HUES48 (cell line): Measurements from ENCODE around the gene NEIL3.

ENCODE experiments used
- H3K27ac ChIP-seq: one replicate; pipeline ENCODE4 v1.7.0; 2013; ENCODE audit warnings: low read depth, low read length, inconsistent platforms
- H3K27me3 ChIP-seq: 2 replicates; pipeline ENCODE4 v1.6.1; 2013; ENCODE audit warnings: mild to moderate bottlenecking, low read length; ENCODE audit not compliant: control insufficient read depth, insufficient read depth
- H3K36me3 ChIP-seq: 2 replicates; pipeline ENCODE4 v1.6.1; 2013; ENCODE audit warnings: low read length; ENCODE audit not compliant: control insufficient read depth, insufficient read depth
- H3K4me1 ChIP-seq: 2 replicates; pipeline ENCODE4 v1.6.1; 2013; ENCODE audit warnings: mild to moderate bottlenecking, low read length; ENCODE audit not compliant: control insufficient read depth, insufficient read depth
- H3K4me3 ChIP-seq: 2 replicates; pipeline ENCODE4 v1.5.1; 2013; ENCODE audit warnings: mild to moderate bottlenecking, low read depth, low read length
- H3K9ac ChIP-seq: 2 replicates; pipeline ENCODE4 v1.6.1; 2013; ENCODE audit warnings: mild to moderate bottlenecking, low read depth, low read length, moderate library complexity
- H3K9me3 ChIP-seq: 2 replicates; pipeline ENCODE4 v1.6.1; 2013; ENCODE audit warnings: low read length; ENCODE audit not compliant: control insufficient read depth, insufficient read depth

NEIL3 gene, protein sequence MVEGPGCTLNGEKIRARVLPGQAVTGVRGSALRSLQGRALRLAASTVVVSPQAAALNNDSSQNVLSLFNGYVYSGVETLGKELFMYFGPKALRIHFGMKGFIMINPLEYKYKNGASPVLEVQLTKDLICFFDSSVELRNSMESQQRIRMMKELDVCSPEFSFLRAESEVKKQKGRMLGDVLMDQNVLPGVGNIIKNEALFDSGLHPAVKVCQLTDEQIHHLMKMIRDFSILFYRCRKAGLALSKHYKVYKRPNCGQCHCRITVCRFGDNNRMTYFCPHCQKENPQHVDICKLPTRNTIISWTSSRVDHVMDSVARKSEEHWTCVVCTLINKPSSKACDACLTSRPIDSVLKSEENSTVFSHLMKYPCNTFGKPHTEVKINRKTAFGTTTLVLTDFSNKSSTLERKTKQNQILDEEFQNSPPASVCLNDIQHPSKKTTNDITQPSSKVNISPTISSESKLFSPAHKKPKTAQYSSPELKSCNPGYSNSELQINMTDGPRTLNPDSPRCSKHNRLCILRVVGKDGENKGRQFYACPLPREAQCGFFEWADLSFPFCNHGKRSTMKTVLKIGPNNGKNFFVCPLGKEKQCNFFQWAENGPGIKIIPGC

GRCh38 chr4:177309522-177310371 is at the start of gene NEIL3:
Gene NEIL3 (plus strand): TSS chr4:177309874. CDS start chr4:177309954, 80 bp downstream.
- peaks cover 6% of the 10 kb centered on the region; the same call in 1 of the 2 replicates for H3K4me1 ChIP-seq
- peak within 1 kb of the TSS; percentile 79 for H3K9ac ChIP-seq
- no peaks in the 10 kb centered on the region for H3K27me3 ChIP-seq
- H3K9me3 ChIP-seq, result no peaks in the 10 kb centered on the region
- H3K27ac ChIP-seq, result peak within 1 kb of the TSS; percentile 88
- H3K4me3 ChIP-seq, result peak within 1 kb of the TSS; percentile 94
- H3K36me3 ChIP-seq, result no peaks in the 10 kb centered on the region

GRCh38 chr4:177263818-177264217 is 45.9 kb upstream of the NEIL3 start:
- no peaks in the 10 kb centered on the region for H3K9me3 ChIP-seq
- H3K4me3 ChIP-seq, result no peak overlapping the region
- H3K27me3 ChIP-seq, result no peaks in the 10 kb centered on the region
- H3K36me3 ChIP-seq, result no peaks in the 10 kb centered on the region
- no peak overlapping the region for H3K27ac ChIP-seq
- no peaks in the 10 kb centered on the region for H3K4me1 ChIP-seq
- H3K9ac ChIP-seq, result no peak overlapping the region

DNA sequence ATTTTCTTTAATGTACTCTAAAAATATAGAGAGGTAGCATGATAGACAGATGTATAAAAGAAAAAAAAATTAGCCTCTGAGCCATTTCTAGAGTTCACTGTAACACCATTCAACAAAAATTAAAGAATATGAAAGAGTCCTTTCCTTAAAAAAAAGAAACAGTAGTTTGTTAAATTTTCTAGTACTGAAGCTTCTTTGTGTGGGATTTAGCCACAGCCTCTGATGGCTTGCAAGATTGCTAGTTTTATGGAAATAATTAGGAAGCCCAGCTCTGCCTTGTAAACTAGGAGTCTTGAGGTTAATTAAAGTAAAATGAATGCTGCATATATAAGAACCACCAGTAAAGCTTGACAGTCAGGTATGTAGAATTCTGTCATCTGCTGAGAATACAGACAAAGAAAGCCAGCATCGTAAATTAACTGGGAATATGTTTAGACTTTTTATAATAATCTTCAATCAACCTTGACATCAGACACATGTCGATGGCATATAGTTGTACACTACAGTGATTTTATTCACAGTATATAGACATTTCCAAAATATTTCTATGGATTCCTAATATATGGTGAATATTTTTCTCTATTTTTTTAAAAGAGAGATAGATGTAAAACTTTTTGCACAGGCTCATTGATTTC is 44.8 kb upstream of the NEIL3 start:
- Histone ChIP-seq H3K4me3 (no peak overlapping the region), H3K27ac (no peak overlapping the region), H3K9me3 (no peaks in the 10 kb centered on the region), H3K27me3 (no peaks in the 10 kb centered on the region), H3K4me1 (no peaks in the 10 kb centered on the region), H3K36me3 (no peaks in the 10 kb centered on the region), H3K9ac (no peak overlapping the region)

DNA sequence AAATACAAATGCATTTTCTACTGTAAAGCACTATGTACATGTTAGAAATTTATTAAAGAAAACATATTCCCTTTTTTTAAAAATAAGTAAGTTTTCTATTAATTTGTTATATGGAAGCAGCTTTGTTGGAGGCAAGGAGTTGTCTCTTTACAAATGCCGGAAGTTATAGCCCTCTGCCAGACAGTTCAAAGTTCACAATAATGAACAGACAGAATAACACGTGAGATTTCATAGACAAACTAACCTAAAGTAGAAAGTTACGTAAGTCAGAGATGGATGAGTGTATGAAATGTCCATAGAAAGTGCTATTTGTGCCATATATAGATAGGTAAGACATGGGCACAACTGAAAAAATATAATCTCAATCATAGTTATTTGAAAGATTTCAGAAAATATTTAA is 43.9 kb upstream of the NEIL3 start:
- H3K4me1 ChIP-seq, result peaks cover under 1% of the 10 kb centered on the region; the same call in 1 of the 2 replicates
- no peak overlapping the region for H3K4me3 ChIP-seq
- H3K9me3 ChIP-seq, result no peaks in the 10 kb centered on the region
- H3K27ac ChIP-seq, result no peak overlapping the region
- no peaks in the 10 kb centered on the region for H3K36me3 ChIP-seq
- no peaks in the 10 kb centered on the region for H3K27me3 ChIP-seq
- H3K9ac ChIP-seq, result no peak overlapping the region

DNA sequence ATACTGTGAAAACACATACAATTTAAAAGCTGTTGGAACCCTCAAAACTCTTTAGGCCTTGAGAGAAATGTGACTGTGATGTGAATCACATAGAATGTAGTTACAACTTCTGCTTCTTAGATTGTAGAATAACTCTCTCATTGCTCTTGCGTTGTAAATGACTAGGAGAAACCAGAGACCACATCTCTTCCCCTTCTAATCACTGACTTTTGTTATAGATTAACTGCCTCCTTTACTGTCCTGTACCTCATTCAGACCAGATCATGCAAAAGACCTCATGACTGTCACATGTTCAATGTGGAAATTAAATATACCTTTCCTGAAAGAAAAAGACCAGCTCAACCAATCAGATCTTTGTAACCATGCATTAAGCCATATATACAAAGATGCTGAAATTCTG is 43.2 kb upstream of the NEIL3 start:
- Histone ChIP-seq H3K9me3 (no peaks in the 10 kb centered on the region), H3K27ac (no peak overlapping the region), H3K9ac (no peak overlapping the region), H3K4me1 (peaks cover 3% of the 10 kb centered on the region; the same call in 1 of the 2 replicates), H3K36me3 (no peaks in the 10 kb centered on the region), H3K27me3 (no peaks in the 10 kb centered on the region), H3K4me3 (no peak overlapping the region)

- Histone ChIP-seq H3K9ac (no peak overlapping the region), H3K9me3 (no peaks in the 10 kb centered on the region), H3K27me3 (no peaks in the 10 kb centered on the region), H3K36me3 (no peaks in the 10 kb centered on the region), H3K4me3 (no peak overlapping the region), H3K4me1 (peaks cover 3% of the 10 kb centered on the region; the same call in 1 of the 2 replicates), H3K27ac (no peak overlapping the region)
Measured at GRCh38 chr4:177267911-177268310, 41.8 kb upstream of the NEIL3 start.

DNA sequence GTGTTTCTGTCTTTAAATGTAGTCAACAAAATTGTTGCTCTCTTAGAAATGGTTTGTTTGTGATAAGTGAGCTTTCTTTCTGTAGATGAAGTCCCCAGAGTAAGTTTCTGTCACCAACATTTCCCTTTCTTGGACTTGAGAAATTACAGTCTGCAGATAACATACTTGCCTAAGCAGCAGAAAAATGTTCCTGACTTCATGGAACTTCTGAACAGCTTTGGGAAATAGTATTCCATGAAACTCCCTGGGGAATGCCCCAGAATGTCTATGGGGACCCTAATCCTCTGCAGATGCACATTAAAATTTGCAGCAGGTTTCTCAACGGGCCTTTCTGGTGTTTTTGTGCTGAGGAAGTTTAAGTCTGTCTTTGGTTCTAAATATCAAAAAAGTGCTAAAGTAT is 38.6 kb upstream of the NEIL3 start:
- Histone ChIP-seq H3K27ac (no peak overlapping the region), H3K27me3 (no peaks in the 10 kb centered on the region), H3K4me1 (peaks cover 3% of the 10 kb centered on the region; the same call in 1 of the 2 replicates), H3K9ac (no peak overlapping the region), H3K36me3 (no peaks in the 10 kb centered on the region), H3K9me3 (no peaks in the 10 kb centered on the region), H3K4me3 (no peak overlapping the region)

DNA sequence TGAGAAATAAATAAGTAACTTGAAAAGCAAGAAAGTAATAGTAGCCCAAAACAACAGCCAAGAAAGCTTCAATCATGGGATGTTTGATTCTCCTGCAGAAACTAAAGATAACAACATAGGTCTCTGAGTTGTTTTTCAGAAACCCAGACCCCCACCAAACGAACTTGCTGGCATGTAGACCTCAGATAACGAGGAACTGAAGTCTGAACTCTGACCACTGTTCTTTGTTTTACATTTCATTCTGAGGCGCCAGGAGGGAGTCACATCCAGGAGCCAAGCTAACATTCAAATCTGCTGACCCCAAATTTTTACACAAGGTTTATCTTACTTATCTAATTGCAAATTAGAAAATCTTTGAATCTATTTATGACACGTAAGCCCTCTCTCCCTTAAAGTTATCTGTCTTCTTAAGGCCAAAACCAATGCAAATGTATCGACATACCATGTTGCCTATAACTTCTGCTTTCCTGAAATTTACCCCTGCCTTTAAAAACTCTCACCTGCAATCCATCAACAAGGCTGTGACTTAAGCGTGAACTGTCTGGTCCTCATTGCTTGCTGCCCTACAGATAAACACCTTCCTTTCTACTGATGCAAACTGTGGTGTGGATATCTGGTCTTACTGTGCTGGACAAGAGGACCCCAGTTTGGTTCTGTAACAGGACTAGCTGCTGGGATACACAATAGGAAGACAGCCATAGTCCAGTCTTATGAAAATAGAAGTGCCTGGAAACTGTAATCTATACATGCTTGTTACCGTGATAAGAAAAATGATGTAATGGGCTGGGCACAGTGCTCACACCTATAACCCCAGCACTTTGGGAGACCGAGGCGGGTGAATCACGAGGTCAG is 37.5 kb upstream of the NEIL3 start:
- no peak overlapping the region for H3K27ac ChIP-seq
- peaks cover 3% of the 10 kb centered on the region; the same call in 1 of the 2 replicates for H3K4me1 ChIP-seq
- H3K4me3 ChIP-seq, result no peak overlapping the region
- no peaks in the 10 kb centered on the region for H3K9me3 ChIP-seq
- no peak overlapping the region for H3K9ac ChIP-seq
- no peaks in the 10 kb centered on the region for H3K36me3 ChIP-seq
- no peaks in the 10 kb centered on the region for H3K27me3 ChIP-seq

GRCh38 chr4:177275999-177276398 is 33.7 kb upstream of the NEIL3 start:
- Histone ChIP-seq H3K27ac (no peak overlapping the region), H3K9me3 (no peaks in the 10 kb centered on the region), H3K4me1 (no peaks in the 10 kb centered on the region), H3K4me3 (no peak overlapping the region), H3K27me3 (no peaks in the 10 kb centered on the region), H3K9ac (no peak overlapping the region), H3K36me3 (no peaks in the 10 kb centered on the region)

GRCh38 chr4:177281351-177281909 is 28.2 kb upstream of the NEIL3 start:
- H3K4me3 ChIP-seq, result no peak overlapping the region
- H3K27ac ChIP-seq, result no peak overlapping the region
- no peak overlapping the region for H3K9ac ChIP-seq
- no peaks in the 10 kb centered on the region for H3K4me1 ChIP-seq
- no peaks in the 10 kb centered on the region for H3K9me3 ChIP-seq
- no peaks in the 10 kb centered on the region for H3K27me3 ChIP-seq
- no peaks in the 10 kb centered on the region for H3K36me3 ChIP-seq
